ENCODE data around the gene ARHGAP22.

Gene ARHGAP22

DNA sequence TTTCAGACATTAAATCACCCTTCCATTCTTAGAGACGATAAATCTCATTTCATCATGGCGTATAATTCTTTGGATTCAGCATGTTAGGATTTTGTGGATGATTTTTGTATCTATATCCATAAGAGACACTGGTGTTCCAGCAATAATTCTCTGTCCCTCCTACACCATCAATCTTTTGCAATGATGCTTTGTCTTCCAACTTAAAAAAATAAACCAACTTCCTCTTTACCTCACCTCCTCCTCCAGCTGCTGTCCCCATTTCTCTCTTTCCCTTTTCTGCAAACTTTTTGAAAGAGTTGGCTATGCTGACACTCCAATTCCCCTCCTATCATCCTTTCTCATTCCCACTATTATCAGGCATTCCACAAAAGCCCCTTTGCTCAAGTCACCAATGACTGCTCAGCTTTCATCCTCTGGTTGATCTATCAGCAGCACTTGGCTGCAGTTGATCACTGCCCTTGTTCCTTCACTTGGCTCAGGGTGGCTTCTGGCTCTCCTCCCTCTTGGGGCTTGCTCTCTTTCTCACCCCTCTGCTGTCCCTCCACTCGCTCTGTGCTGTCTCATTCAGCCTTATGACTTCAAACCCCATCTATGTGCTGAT lies 130.0 kb downstream of the ARHGAP22 start:
- no peak for DNase-seq

DNA sequence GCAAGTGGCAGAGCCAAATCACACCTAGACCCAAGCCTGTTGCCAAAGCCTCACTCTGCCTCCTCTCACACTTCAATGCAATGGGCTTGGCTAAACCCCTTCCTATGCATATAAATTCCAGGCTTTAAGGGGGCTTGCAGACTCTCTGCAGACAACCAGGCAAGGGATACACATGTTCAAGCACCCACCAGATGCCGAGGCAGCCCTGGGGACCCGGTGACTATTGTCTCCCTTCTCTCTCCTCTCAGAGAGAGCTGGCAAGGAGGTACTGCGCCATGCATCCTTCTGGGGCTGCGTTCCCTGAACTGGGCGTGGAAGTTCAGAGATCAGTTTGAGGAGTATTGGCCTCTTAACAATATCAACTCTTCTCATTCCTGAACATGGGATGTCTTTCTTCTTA lies 131.2 kb downstream of the ARHGAP22 start:
- DNase-seq = no peak

DNA sequence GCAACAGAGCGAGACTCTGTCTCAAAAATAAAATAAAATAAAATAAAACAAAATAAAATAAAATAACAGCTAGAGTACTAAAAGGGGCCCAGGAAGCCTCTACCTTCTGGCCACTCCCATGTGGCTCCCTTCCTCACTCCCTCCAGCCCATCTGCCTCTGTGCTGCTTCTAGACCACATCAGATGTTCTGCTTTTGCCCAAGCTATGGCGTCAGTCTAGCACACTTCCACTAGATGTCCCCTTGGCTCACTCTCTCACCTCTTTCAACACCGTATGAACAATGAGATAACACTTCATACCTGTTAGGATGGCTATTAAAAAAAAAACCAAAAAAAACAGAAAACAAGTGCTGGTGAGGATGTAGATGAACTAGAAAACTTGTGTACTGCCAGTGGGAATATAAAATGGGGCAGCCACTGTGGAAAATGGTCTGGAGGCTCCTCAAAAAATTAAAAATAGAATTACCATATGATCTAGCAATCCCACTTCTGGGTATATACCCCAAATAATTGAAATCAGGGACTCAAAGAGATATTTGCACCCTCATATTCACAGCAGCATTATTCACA lies 132.3 kb downstream of the ARHGAP22 start:
- no peak for DNase-seq

DNA sequence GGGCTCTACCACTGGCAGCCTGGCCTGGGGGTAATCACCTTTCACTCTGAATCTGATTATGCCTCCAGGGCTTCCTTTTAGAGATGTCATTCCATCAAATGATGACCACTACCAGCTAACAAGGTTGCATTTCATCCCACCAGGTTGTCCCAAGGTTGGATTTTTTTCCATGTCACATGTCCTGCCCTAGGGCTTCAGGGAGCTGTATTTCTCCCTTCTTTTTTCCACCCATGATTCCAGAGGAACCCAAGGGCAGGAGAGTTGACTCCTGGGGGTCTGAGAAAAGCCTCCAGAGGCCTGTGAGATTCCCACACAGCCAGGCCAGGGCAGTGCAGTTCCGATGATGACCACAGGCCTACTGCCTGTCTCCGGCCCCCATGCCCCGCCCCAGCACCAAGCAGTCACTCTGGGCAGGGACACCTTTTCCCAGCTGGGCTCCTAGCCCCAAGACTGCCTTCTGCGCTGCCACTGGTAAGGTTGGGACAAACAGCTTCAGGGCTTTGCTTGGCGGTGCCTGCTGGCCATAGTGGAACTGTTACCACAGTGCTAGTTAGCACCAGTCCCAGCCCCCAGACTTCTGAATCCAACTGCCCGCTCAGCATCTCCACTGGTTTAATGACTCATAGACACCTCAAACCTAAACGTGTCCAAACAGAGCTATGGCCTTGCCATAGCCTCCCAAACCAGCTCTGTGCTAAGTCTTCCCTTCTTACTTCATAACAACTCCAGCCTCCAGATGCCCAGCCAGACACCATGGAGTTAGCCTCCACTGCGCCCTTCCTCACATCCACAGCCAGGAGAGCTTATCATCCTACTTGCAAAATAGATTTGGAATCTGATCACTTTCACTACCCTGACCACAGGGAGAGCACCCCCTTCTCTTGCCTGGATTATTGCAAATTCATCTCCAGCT lies 133.7 kb downstream of the ARHGAP22 start:
- no peak for DNase-seq

DNA sequence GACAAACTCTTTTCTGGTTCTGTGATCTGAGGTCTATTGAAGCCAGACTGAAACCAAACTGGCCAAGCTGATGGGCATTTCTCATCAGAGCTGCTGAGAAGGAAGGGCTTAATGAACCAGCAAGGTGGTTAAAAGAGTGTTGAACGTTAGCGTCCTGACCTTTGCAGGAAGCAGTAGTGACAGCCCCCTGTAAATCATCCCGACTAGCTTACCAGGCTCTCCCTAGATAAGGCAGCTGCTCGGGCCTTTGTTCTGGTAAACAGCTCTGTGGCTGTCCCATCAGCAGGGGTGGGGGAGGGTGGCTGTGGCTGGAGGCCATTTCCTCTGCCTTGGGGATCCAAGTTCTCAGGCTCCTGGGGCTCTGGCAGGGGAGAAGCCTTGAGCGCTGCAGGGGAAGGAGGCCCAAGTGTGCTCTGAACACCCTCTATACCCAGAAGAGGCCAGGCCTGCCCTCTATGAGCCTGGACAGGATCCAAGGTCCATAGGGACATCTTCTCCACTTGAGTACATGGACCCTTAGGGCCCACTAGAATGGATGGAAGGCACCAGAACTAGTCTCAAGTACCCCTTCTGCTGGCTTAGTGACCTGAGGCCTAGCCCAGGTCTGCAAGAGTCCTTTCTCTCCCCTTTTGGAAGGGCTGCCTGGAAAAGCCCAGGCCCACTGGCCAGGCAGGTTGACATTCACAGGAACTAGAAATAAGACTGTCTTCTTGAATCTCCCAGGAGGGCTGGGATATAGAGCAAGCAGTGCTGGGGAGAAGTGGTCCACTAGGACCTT lies 134.6 kb downstream of the ARHGAP22 start:
- no peak for DNase-seq

DNA sequence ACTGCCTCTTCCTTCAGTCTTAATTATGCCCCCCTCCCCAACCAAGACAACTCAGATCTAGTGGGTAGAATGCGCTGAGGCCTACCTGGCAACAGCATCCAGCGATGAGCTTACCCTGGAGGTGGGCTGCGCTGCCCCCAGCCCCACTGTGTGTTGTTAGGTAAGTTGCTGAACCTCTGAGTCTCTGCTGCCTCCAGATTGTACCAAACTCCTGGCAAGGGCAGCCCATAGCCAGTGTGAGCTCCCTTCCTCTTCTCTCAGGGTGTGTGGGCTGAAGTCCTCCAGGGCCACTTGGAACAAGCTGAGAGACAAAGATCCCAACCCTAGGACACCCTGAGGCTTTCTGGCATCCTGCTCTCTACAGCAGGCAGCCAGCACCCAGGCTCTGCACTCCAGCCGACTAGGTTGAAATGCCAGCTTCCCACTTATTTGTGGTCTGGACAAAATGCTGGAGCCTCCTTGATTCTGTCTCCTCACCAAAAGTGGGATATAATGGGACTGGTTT lies 135.3 kb downstream of the ARHGAP22 start:
- no peak for DNase-seq

DNA sequence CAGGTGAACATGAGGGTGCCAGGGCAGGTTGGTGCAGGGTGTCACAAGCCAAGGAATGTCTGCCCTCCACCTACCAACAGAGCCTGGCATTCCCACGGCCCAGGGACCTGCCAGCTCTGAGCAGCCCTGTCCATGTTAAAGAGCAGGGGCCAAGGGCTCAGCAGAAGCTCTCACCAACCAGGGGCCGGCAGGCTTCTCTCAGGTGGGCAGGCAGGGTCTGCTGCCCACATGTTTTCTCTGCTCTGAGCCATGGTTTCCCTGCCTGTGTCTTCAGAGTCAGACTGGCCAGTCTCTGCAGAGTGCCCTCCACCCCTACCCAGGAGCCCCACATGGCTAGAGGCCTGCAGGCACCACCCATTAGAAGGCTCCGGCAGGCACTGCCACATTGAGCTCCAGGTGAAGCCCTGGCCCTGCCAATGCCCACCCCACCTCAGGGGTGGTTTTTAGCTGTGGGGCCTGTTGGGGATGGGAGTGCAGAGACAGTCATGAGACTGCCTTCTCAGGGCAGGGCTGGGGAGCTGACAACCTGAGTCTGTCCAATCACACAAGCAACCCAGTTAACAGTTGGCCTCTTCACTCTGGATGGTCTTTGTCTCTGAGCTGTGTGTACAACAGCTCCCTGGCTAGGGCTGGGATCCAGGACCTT lies 135.9 kb downstream of the ARHGAP22 start:
- no peak for DNase-seq

DNA sequence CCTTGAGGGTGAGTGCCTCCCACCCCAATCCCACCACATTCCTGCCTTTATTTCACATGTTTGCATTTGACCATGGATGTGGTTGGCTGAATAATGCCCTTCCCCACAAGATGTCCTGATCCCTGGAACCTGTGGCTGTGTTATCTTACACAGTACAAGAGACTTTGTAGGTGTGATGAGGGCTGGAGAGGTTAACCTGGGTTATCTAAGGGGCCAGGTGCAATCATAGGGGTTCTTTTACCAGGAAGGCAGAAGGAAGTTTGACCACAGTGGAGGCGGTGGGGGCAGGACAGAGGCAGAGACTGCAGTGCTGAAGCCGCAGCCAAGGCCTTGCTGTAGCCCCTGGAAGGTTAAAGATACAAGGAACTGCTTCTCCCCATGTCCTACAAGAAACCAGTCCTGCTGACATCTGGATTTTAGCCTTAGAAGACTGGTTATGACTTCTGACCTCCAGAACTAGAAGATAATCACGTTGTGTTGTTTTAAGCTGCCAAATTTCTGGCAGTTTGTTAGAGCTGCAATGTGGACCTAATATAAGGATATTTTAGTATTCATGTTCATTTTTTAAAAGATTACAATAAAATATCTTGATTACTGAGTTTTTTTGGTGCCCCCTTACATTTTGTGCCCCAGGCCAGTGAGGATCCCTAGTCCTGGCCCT lies 136.6 kb downstream of the ARHGAP22 start:
- no peak for DNase-seq

DNA sequence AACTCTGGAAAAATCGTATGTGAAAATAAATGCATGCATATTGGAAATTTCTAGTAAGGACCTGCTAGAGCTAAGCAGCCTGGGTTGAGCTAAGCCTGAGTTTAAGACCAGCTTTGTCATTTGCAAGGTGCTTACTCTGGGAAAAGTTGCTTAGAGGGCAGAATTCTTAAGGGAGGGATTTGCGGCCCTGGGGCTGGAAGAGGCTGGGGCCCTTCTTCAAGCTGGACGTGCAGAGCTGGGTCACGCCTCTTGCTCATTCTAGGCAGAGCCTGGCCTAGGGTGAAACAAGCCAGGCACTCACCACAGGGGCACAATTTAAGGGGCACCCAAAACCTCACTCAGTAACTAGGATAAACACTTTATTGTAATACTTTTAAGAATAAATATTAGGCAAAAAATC lies 137.2 kb downstream of the ARHGAP22 start:
- DNase-seq = no peak

DNA sequence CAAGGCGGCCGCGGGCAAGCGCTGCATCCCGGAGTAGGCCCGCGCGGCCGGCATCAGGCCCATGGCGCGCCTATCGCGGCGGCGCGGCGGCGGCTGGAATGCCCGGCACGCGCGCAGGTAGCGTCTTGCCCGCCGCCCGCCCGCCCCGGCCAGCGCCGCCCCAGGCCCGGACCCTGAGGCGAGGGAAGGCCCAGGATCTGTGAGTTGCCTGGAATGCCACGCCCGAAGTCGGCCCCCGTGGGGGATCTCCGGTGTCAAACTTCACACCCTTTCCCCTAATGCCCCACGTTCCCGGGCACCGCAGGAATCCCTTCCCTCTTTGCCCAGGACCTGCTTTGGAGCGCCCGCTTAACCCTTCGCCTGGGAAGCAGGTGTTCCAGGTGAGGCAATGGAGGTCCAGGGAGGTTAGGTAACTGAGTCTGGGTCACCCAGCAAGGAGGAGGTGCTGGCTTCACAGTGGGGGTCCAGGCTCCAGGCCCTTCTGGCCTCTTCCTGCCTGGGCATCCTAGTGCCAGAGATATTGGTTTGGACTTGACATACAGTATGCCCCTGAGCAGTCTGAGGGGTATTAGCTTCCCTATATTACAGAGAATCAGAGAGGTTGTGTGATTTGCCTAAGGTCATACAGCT lies 138.1 kb downstream of the ARHGAP22 start:
- DNase-seq = no peak

DNA sequence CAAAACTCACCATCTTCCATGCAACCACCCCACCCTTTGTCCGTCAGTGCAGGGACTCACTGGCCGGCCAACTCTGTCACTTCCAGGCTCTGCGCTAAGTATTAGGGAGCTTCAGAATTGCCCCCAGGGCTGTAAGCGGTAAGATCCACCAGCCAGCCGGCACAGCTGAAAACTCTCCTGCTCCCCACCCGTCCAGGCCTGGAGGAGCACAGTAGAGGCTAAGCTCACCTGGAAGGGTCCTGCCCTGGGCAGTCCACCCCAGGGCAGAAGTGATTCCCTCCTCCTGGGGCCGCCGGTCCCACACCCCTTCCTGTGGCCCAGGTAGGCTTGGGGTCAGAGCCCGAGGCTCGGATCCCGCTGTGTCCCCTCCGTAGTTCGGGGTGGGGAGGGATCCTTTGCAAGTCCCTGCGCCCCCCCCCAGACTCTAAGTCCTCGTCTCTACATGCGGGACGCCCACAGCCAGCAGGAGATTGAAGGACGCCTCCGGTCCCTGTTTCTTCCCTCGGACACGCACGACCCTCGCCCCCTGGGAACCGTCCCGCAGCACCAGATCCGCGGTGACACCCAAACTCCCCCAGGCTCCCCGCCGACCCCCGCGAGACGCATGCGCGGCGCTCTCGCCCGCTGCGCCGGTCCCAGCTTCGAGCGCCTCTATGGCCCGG lies 138.9 kb downstream of the ARHGAP22 start:
- DNase-seq = no peak

DNA sequence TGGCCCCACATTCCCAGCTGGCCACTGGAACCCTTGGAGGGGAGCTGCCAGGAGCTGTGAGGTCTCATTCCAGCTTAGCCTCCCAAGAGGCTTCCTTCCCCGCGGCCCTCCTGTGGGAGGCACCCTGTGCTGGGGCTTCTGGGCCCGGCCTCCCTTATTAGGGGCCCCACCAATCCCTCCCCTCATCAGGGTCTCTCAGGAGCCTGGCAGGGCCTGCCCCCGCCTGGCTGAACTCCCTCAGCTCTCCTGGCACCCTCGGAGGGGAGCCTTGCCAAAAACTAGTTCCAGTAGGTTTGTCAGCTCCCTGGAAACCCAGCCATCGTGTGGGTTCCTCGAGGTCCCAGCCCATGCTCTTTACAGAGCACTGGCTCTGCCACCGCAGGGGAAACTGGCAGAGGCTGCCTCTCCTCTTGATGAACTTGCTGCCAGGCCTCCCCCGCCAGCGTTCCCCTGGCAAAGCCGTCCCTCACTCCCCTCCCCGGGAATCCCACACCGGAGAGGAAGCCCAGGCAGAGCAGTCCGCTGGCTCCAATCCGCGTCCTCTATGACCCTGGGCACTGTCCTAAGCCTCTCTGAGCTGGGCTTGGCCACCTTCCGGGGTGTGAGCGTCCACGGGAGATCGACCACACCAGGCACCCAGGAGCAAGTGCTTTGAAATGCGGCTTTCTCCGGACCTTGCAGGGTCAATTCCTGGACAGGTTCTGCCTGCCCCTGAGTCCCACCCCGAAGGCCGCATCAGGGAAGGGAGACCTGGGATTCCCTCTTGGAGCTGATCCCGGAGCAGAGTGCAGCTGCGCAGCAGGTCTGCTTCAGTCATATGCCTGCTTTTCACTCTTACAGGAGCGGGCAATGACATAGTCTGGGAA lies 139.8 kb downstream of the ARHGAP22 start:
- no peak for DNase-seq

DNA sequence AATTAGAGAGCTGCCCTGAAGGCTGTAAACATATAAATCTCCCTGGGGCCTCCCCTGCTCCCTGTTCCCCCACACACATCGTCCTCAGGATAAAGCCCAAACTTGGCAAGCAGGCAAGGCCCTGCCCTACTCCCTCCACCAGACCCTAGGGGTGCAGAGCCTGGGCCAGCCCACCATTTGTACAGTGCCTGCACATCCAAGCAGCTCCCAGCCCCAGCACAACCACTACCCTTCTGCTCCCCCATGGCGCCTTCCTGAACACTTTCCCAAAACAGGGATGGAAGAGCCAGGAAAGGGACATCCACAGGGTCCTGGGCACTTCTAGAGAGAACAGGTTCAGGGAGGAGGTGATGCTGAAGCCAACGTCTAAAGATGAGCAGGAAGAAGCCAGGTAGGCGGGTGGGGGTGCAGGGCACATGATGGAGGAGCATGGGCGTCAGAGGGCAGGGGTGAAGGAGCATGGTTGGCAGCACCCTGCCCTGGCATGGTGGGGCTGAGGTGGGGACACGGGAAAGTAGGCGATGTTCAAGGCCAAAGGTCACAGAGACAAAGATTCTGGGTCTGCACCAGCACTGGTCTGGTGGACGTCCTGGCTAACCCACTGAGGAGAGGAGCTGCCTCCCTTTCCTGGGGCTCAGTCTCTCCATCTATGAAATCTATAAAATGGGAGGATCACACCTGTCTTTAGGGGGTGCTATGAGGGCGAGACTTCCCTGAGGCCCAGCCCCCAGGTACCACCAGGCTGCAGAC lies 140.6 kb downstream of the ARHGAP22 start:
- no peak for DNase-seq

DNA sequence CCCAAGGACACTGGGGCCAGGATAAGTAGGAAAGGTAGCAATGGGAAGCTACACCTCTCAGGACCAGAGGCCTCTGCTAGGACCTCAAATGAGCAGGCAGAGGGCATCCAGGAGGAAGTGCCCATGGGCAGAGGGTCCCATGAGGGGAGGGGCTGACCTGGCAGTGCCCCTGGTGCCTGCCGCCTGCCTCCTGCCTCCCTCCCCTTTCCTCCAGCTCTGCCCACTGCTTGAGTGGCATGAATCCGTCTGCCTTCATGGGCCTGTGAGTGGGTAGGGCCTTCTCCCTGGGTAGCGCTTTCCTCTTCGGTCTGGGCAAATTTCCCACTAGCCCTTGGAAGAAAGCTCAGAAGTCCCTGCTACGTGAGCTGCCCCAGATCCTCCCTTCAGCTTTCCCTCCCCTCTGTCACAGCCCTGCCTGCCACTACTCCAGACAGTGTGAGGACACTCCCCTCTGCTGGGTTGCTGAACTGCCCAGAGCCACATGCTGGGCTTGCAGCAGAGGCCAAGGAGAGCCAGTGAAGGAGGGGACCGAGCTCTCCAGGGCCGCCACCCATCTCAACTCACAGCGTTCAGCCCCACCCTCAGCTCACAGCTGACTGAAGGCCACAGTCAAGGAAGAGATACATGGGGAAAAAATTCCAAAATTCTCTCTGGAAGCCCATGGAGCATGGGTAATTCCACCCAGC lies 141.4 kb downstream of the ARHGAP22 start:
- DNase-seq = no peak

DNA sequence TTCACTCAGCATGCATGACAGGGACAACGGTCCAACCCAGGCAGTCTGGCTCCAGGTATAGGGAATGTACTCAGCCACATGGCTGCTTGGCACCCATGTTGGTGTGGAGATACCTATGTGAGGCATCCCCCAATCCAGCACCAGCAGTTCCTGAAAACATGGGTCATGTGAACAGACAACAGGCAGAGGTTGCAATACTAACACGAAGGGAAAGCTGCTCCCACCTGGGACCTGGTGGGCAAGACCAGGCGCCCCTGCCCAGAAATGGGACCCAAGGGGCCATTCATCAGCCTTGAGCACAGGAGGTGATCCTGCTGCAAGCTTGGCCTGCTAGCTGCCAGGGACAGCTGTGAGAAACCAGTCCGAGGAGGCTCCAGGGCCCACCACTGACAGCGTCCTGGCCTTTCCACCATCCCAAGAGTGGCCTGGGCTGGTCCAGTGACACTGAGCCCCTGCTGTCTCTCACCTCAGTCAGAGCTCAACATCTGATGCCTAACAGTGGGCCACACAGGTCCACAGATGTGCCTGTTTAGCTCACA lies 142.3 kb downstream of the ARHGAP22 start:
- DNase-seq = no peak

DNA sequence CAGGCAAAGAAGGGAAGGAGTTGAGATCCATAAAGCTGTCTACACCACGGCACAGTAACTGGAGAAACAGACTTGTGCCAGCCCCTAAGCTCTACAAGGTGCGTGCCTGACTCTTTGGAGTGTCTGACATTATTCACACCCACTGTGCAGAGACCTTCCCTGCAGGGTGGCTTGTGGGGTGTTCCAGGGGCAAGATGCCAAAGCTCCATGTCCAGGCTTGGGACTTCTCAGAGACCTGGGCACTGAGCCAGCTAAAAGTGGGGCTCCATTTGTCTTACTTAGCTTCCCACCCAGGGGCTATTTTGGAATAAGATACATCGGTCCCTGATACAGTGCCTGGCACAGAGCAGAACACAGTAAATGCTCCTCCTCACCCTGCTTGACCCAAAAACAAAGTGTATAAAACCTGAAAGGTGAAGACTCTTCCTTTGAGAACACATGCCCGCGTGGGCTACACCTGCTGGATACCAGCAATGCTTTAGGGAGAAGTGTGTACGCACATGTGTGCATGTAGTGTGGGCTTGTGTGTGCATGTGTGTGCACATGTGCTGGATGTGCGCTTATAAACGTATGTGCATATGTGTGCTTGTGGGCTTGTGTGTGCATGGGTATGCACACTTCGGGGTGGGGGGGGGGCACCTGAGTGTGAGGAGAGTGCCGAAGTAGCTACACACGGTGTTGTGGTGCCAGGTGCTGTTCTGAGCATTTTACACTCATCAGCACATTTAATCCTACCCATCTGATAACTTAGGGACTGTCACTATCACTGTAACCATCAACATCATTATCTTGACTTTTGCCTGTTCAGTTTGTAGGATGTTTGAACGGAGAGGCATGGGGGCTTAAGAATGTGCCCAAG lies 143.0 kb downstream of the ARHGAP22 start:
- no peak for DNase-seq

DNA sequence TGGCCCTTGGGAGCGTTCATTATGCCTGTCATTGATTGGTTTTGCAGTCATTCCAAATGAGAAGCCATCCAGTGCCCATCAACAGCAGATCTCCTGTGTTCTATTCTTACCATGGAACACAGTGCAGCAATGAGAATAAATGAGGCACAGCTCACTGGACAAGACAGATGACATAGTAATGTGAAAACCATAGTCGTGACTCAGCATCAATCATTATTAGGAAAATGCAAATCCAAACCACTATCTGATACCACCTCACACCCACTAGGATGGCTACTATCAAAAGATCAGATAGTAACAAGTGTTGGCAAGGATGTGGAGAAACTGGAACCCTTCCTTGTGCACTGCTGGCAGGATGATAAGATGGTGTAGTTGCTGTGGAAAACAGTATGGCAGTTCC lies 144.7 kb downstream of the ARHGAP22 start:
- no peak for DNase-seq
